Kidney capillary endothelial cell (primary cell): Measurements from ENCODE around the gene CCDC12.

ENCODE experiments used
- DNase-seq: peaks from one replicate; pipeline ENCODE4 v3.0.0-alpha.2; 2018; ENCODE audit warnings: low spot score

CCDC12 gene

GRCh38 chr3:46955157-46955556, 21.4 kb downstream of the CCDC12 start:
- no peak for DNase-seq

- DNase-seq, result no peak
Measured at GRCh38 chr3:46954178-46954577, 22.4 kb downstream of the CCDC12 start.

- no peak for DNase-seq
Measured at GRCh38 chr3:46953234-46954010, 23.1 kb downstream of the CCDC12 start.

GRCh38 chr3:46952813-46953212, 23.7 kb downstream of the CCDC12 start:
- no peak for DNase-seq

- no peak for DNase-seq
Measured at GRCh38 chr3:46950650-46951241, 25.8 kb downstream of the CCDC12 start.

- DNase-seq, result no peak
Measured at GRCh38 chr3:46950177-46950576, 26.4 kb downstream of the CCDC12 start.

GRCh38 chr3:46948830-46949671, 27.5 kb downstream of the CCDC12 start:
- DNase-seq, result peak; percentile 69

GRCh38 chr3:46947981-46948791, 28.4 kb downstream of the CCDC12 start:
- DNase-seq, result no peak

GRCh38 chr3:46947546-46947901, 29.0 kb downstream of the CCDC12 start:
- no peak for DNase-seq

- DNase-seq, result no peak
Measured at GRCh38 chr3:46946856-46947545, 29.5 kb downstream of the CCDC12 start.

- DNase-seq, result no peak
Measured at GRCh38 chr3:46946416-46946815, 30.1 kb downstream of the CCDC12 start.

GRCh38 chr3:46944191-46944590, 32.4 kb downstream of the CCDC12 start:
- DNase-seq, result no peak

GRCh38 chr3:46943237-46944187, 33.0 kb downstream of the CCDC12 start:
- DNase-seq, result peak; percentile 65

GRCh38 chr3:46942481-46943236, 33.9 kb downstream of the CCDC12 start:
- DNase-seq, result no peak

- DNase-seq, result no peak
Measured at GRCh38 chr3:46942076-46942475, 34.5 kb downstream of the CCDC12 start.

- no peak for DNase-seq
Measured at GRCh38 chr3:46939578-46940445, 36.7 kb downstream of the CCDC12 start.

GRCh38 chr3:46938118-46938517, 38.4 kb downstream of the CCDC12 start:
- DNase-seq, result no peak

- no peak for DNase-seq
Measured at GRCh38 chr3:46936733-46937250, 39.8 kb downstream of the CCDC12 start.
